Mesothelial cell of epicardium (in vitro differentiated cells): ENCODE data around the gene PKNOX2. TPM values are rescaled to one million over a fixed set of nuclear protein-coding genes. Genes with fewer than 3 reads are reported as not detected.

Experiments
- DNase-seq, 2 experiments: peaks; one replicate each; pipeline ENCODE4 v3.0.0; 2021; ENCODE audit warnings: low spot score in 2 of 2; ENCODE audit not compliant: unreplicated experiment in 2 of 2
- H3K27ac Mint-ChIP-seq: 2 replicates; pipeline ENCODE4 v1.8.0; 2021; ENCODE audit warnings: mixed read lengths
- H3K27me3 Mint-ChIP-seq: 2 replicates; pipeline ENCODE4 v1.8.0; 2021; ENCODE audit warnings: low read depth, mixed read lengths
- H3K36me3 Mint-ChIP-seq: 2 replicates; pipeline ENCODE4 v1.8.0; 2021; ENCODE audit warnings: mixed read lengths
- H3K4me1 Mint-ChIP-seq: 2 replicates; pipeline ENCODE4 v1.8.0; 2021; ENCODE audit warnings: mixed read lengths
- H3K4me3 Mint-ChIP-seq: 2 replicates; pipeline ENCODE4 v1.8.0; 2021; ENCODE audit warnings: mild to moderate bottlenecking, moderate library complexity, mixed read lengths
- H3K9me3 Mint-ChIP-seq: 2 replicates; pipeline ENCODE4 v1.8.0; 2021; ENCODE audit warnings: mixed read lengths
- CTCF ChIP-seq: fragments of 200-600 bp; sonication (generic); IDR thresholded peaks from one replicate; pipeline ENCODE4 v1.5.0; 2021; ENCODE audit warnings: antibody characterized with exemption; ENCODE audit not compliant: unreplicated experiment
- total RNA-seq: library from RNA; stranded (reverse); gene quantifications from 3 replicates; pipeline ENCODE4 v1.2.1, GENCODE V29; 2021

Gene PKNOX2
- total RNA-seq, 1 donor from 2014 or later = 22.2 TPM

- no peak for TF ChIP-seq CTCF
- Mint-ChIP-seq H3K4me3 (no peak overlapping the region), H3K27me3 (no peaks in the 10 kb centered on the region), H3K27ac (no peak overlapping the region), H3K36me3 (no peaks in the 10 kb centered on the region), H3K4me1 (peaks cover 17% of the 10 kb centered on the region), H3K9me3 (no peaks in the 10 kb centered on the region)
- no peak for DNase-seq
Observed at GRCh38 chr11:125210066-125210465, 45.5 kb downstream of the PKNOX2 start.

GRCh38 chr11:125211191-125211947 lies 46.8 kb downstream of the PKNOX2 start:
- peak overlapping the region; percentile 80 for H3K27ac Mint-ChIP-seq
- no peak overlapping the region for H3K4me3 Mint-ChIP-seq
- no peaks in the 10 kb centered on the region for H3K27me3 Mint-ChIP-seq
- no peaks in the 10 kb centered on the region for H3K36me3 Mint-ChIP-seq
- no peaks in the 10 kb centered on the region for H3K9me3 Mint-ChIP-seq
- TF ChIP-seq CTCF = no peak
- no peak for DNase-seq
- peaks cover 22% of the 10 kb centered on the region for H3K4me1 Mint-ChIP-seq

GRCh38 chr11:125211948-125212340 lies 47.4 kb downstream of the PKNOX2 start:
- Mint-ChIP-seq H3K27me3 (no peaks in the 10 kb centered on the region), H3K4me1 (peaks cover 25% of the 10 kb centered on the region), H3K27ac (peak overlapping the region; percentile 70), H3K4me3 (no peak overlapping the region), H3K9me3 (no peaks in the 10 kb centered on the region), H3K36me3 (no peaks in the 10 kb centered on the region)
- no peak for DNase-seq
- no peak for TF ChIP-seq CTCF

GRCh38 chr11:125214601-125215565 lies 50.3 kb downstream of the PKNOX2 start:
- H3K9me3 Mint-ChIP-seq = no peaks in the 10 kb centered on the region
- H3K27me3 Mint-ChIP-seq = peaks cover 2% of the 10 kb centered on the region
- H3K4me1 Mint-ChIP-seq = peaks cover 44% of the 10 kb centered on the region
- H3K4me3 Mint-ChIP-seq = peak overlapping the region; percentile 0
- peak overlapping the region; percentile 84 for H3K27ac Mint-ChIP-seq
- no peaks in the 10 kb centered on the region for H3K36me3 Mint-ChIP-seq
- DNase-seq = no peak
- TF ChIP-seq CTCF = no peak

GRCh38 chr11:125215976-125216375 lies 51.4 kb downstream of the PKNOX2 start:
- H3K27ac Mint-ChIP-seq = peak overlapping the region; percentile 84
- peaks cover 53% of the 10 kb centered on the region for H3K4me1 Mint-ChIP-seq
- DNase-seq = no peak
- no peak for TF ChIP-seq CTCF
- no peak overlapping the region for H3K4me3 Mint-ChIP-seq
- no peaks in the 10 kb centered on the region for H3K36me3 Mint-ChIP-seq
- no peaks in the 10 kb centered on the region for H3K9me3 Mint-ChIP-seq
- peaks cover 2% of the 10 kb centered on the region for H3K27me3 Mint-ChIP-seq
